SK-N-SH treated with all-trans-retinoic acid at 6 μM for 48 hours (cell line): ENCODE data around the gene RALGPS1.
"Not testable (repeated sequence)": the region's sequence is repeated elsewhere in the genome, so short reads cannot be mapped to it uniquely, and the experiment has no call there.

Experiments
- ATAC-seq: fragments of 200-7000 bp; cut with Tn5 transposase; 3 replicates; pipeline ENCODE4 v1.9.1; 2020; ENCODE audit warnings: mild to moderate bottlenecking, moderate library complexity
- ARNTL ChIP-seq: fragments of 450-650 bp; formaldehyde crosslinking; IDR thresholded peaks from 2 replicates; pipeline ENCODE4 v1.5.0; 2020; ENCODE audit warnings: low read depth, mild to moderate bottlenecking, moderate library complexity, borderline replicate concordance
- BACH2 ChIP-seq: fragments of 250-450 bp; sonication (Bioruptor Pico); IDR thresholded peaks from 2 replicates; pipeline ENCODE4 v1.9.0; 2021; ENCODE audit warnings: mild to moderate bottlenecking, borderline replicate concordance
- CREB5 ChIP-seq: fragments of 250-450 bp; sonication (Bioruptor Pico); IDR thresholded peaks from 2 replicates; pipeline ENCODE4 v1.5.1; 2020; ENCODE audit warnings: low read depth, mild to moderate bottlenecking, moderate library complexity
- CSDC2 ChIP-seq: fragments of 250-450 bp; sonication (Bioruptor Pico); IDR thresholded peaks from 2 replicates; pipeline ENCODE4 v1.5.0; 2020; ENCODE audit warnings: mild to moderate bottlenecking, moderate library complexity
- CSRNP3 ChIP-seq: fragments of 250-450 bp; sonication (Bioruptor Pico); IDR thresholded peaks from 2 replicates; pipeline ENCODE4 v1.5.1; 2021; ENCODE audit warnings: mild to moderate bottlenecking, moderate library complexity
- ESRRG ChIP-seq: fragments of 250-450 bp; sonication (Bioruptor Pico); IDR thresholded peaks from 2 replicates; pipeline ENCODE4 v1.6.1; 2021; ENCODE audit warnings: mild to moderate bottlenecking
- GLIS3 ChIP-seq: fragments of 250-450 bp; sonication (Bioruptor Pico); IDR thresholded peaks from 2 replicates; pipeline ENCODE4 v1.5.0; 2020; ENCODE audit warnings: mild to moderate bottlenecking, moderate library complexity
- ISL1 ChIP-seq: fragments of 250-450 bp; sonication (Bioruptor Pico); IDR thresholded peaks from 2 replicates; pipeline ENCODE4 v2.1.2; 2022; ENCODE audit warnings: mild to moderate bottlenecking, moderate library complexity
- OSR1 ChIP-seq: fragments of 250-450 bp; sonication (Bioruptor Pico); IDR thresholded peaks from 2 replicates; pipeline ENCODE4 v1.8.0; 2022; ENCODE audit warnings: moderate library complexity, mild to moderate bottlenecking, inconsistent platforms
- PATZ1 ChIP-seq: fragments of 250-450 bp; sonication (Bioruptor Pico); IDR thresholded peaks from 2 replicates; pipeline ENCODE4 v1.8.0; 2020; ENCODE audit warnings: mild to moderate bottlenecking, moderate library complexity, borderline replicate concordance
- POU6F1 ChIP-seq: fragments of 250-450 bp; sonication (Bioruptor Pico); IDR thresholded peaks from 2 replicates; pipeline ENCODE4 v1.8.0; 2021; ENCODE audit warnings: low read depth, mild to moderate bottlenecking, moderate library complexity, borderline replicate concordance
- PPARA ChIP-seq: fragments of 250-450 bp; sonication (Bioruptor Pico); IDR thresholded peaks from 2 replicates; pipeline ENCODE4 v1.5.0; 2020; ENCODE audit warnings: mild to moderate bottlenecking, borderline replicate concordance
- RARB ChIP-seq: fragments of 250-450 bp; sonication (Bioruptor Pico); IDR thresholded peaks from 2 replicates; pipeline ENCODE4 v1.8.0; 2021; ENCODE audit warnings: mild to moderate bottlenecking, moderate library complexity
- SNAI2 ChIP-seq: fragments of 250-450 bp; sonication (Bioruptor Pico); IDR thresholded peaks from 2 replicates; pipeline ENCODE4 v1.5.0; 2020; ENCODE audit warnings: mild to moderate bottlenecking, moderate library complexity
- TCF4 ChIP-seq: fragments of 250-450 bp; sonication (Bioruptor Pico); IDR thresholded peaks from 2 replicates; pipeline ENCODE4 v1.8.0; 2021; ENCODE audit warnings: mild to moderate bottlenecking, moderate library complexity, borderline replicate concordance
- TOX ChIP-seq: fragments of 250-450 bp; sonication (Bioruptor Pico); IDR thresholded peaks from 2 replicates; pipeline ENCODE4 v1.8.0; 2021; ENCODE audit warnings: mild to moderate bottlenecking, moderate library complexity, borderline replicate concordance
- TSHZ2 ChIP-seq: fragments of 250-450 bp; sonication (Bioruptor Pico); IDR thresholded peaks from 2 replicates; pipeline ENCODE4 v1.5.0; 2020; ENCODE audit warnings: mild to moderate bottlenecking, moderate library complexity
- ZC3H10 ChIP-seq: fragments of 250-450 bp; sonication (Bioruptor Pico); IDR thresholded peaks from 2 replicates; pipeline ENCODE4 v1.5.1; 2021; ENCODE audit warnings: mild to moderate bottlenecking, moderate library complexity
- ZFP3 ChIP-seq: fragments of 250-450 bp; sonication (Bioruptor Pico); IDR thresholded peaks from 2 replicates; pipeline ENCODE4 v1.5.0; 2020; ENCODE audit warnings: mild to moderate bottlenecking, moderate library complexity
- ZFP30 ChIP-seq: fragments of 450-650 bp; formaldehyde crosslinking; IDR thresholded peaks from 2 replicates; pipeline ENCODE4 v1.5.0; 2022; ENCODE audit warnings: mild to moderate bottlenecking, moderate library complexity
- ZNF565 ChIP-seq: fragments of 450-650 bp; formaldehyde crosslinking; conservative IDR thresholded peaks from 2 replicates; pipeline ENCODE4 v1.5.0; 2020; ENCODE audit warnings: low read depth, mild to moderate bottlenecking, moderate library complexity
- ZNF70 ChIP-seq: fragments of 450-650 bp; formaldehyde crosslinking; IDR thresholded peaks from 2 replicates; pipeline ENCODE4 v1.5.0; 2020; ENCODE audit warnings: mild to moderate bottlenecking, moderate library complexity
- ZNF8 ChIP-seq: fragments of 450-650 bp; formaldehyde crosslinking; IDR thresholded peaks from 2 replicates; pipeline ENCODE4 v1.5.0; 2020; ENCODE audit warnings: mild to moderate bottlenecking, moderate library complexity

The RALGPS1 gene

GRCh38 chr9:127144670-127145445 lies 230.3 kb downstream of the RALGPS1 start (continued):
- TF ChIP-seq CSRNP3 (CRISPR knock-in tag) (no peak), ARNTL (CRISPR knock-in tag) (no peak), TOX (CRISPR knock-in tag) (no peak), ISL1 (no peak), RARB (CRISPR knock-in tag) (no peak), ZFP3 (CRISPR knock-in tag) (no peak), ZNF70 (no peak), TCF4 (no peak), PATZ1 (CRISPR knock-in tag) (no peak), BACH2 (no peak), GLIS3 (no peak), ZFP30 (no peak), PPARA (CRISPR knock-in tag) (no peak)
- TF ChIP-seq, all 23 proteins: peak for 0

GRCh38 chr9:127146841-127147240 lies 232.3 kb downstream of the RALGPS1 start:
- ATAC-seq = not testable (repeated sequence)

GRCh38 chr9:127147251-127147650 lies 232.7 kb downstream of the RALGPS1 start:
- no peak for ATAC-seq
- no peak for TF ChIP-seq ZFP3 (CRISPR knock-in tag)
- no peak for TF ChIP-seq ZNF8 (CRISPR knock-in tag)
- TF ChIP-seq CSDC2 = no peak

- TF ChIP-seq CSRNP3 (CRISPR knock-in tag) (no peak), ZNF565 (CRISPR knock-in tag) (no peak), PATZ1 (CRISPR knock-in tag) (no peak), SNAI2 (CRISPR knock-in tag) (no peak), POU6F1 (CRISPR knock-in tag) (no peak), ZFP3 (CRISPR knock-in tag) (no peak), OSR1 (CRISPR knock-in tag) (no peak), CREB5 (no peak), TCF4 (no peak), BACH2 (no peak), ARNTL (CRISPR knock-in tag) (no peak), TSHZ2 (no peak), GLIS3 (no peak), RARB (CRISPR knock-in tag) (no peak), ISL1 (no peak), PPARA (CRISPR knock-in tag) (no peak), TOX (CRISPR knock-in tag) (no peak), CSDC2 (no peak), ESRRG (CRISPR knock-in tag) (no peak), ZC3H10 (CRISPR knock-in tag) (no peak)
- ATAC-seq = no peak
Observed at GRCh38 chr9:127148014-127148413, 233.4 kb downstream of the RALGPS1 start.
